ENCODE results near the gene PWWP2B.

The PWWP2B gene

GRCh38 chr10:132449051-132449810, 52.2 kb downstream of the PWWP2B start:
- no peak for ATAC-seq
- H3K4me1 Mint-ChIP-seq, result peaks cover 51% of the 10 kb centered on the region
- no peak overlapping the region for H3K4me3 Mint-ChIP-seq
- H3K27ac Mint-ChIP-seq, result peak overlapping the region; percentile 12
- no peaks in the 10 kb centered on the region for H3K9me3 Mint-ChIP-seq
- no peaks in the 10 kb centered on the region for H3K36me3 Mint-ChIP-seq
- H3K27me3 Mint-ChIP-seq, result no peaks in the 10 kb centered on the region

- Mint-ChIP-seq H3K27me3 (no peaks in the 10 kb centered on the region), H3K36me3 (no peaks in the 10 kb centered on the region), H3K27ac (peak overlapping the region; percentile 12), H3K9me3 (no peaks in the 10 kb centered on the region), H3K4me1 (peaks cover 47% of the 10 kb centered on the region), H3K4me3 (no peak overlapping the region)
- no peak for ATAC-seq
Measured at GRCh38 chr10:132449811-132450181, 52.8 kb downstream of the PWWP2B start.

GRCh38 chr10:132450466-132450824, 53.4 kb downstream of the PWWP2B start:
- no peaks in the 10 kb centered on the region for H3K36me3 Mint-ChIP-seq
- no peak for ATAC-seq
- H3K9me3 Mint-ChIP-seq, result no peaks in the 10 kb centered on the region
- H3K27ac Mint-ChIP-seq, result peak overlapping the region; percentile 73
- H3K4me3 Mint-ChIP-seq, result no peak overlapping the region
- no peaks in the 10 kb centered on the region for H3K27me3 Mint-ChIP-seq
- peaks cover 47% of the 10 kb centered on the region for H3K4me1 Mint-ChIP-seq

- Mint-ChIP-seq H3K27me3 (no peaks in the 10 kb centered on the region), H3K36me3 (no peaks in the 10 kb centered on the region), H3K9me3 (no peaks in the 10 kb centered on the region), H3K4me1 (peaks cover 47% of the 10 kb centered on the region), H3K4me3 (no peak overlapping the region), H3K27ac (peak overlapping the region; percentile 73)
- ATAC-seq, result no peak
Measured at GRCh38 chr10:132450825-132451505, 54.0 kb downstream of the PWWP2B start.

- Mint-ChIP-seq H3K9me3 (no peaks in the 10 kb centered on the region), H3K27ac (peak overlapping the region; percentile 73), H3K4me3 (no peak overlapping the region), H3K4me1 (peaks cover 41% of the 10 kb centered on the region), H3K27me3 (no peaks in the 10 kb centered on the region), H3K36me3 (no peaks in the 10 kb centered on the region)
- no peak for ATAC-seq
Measured at GRCh38 chr10:132451506-132452215, 54.7 kb downstream of the PWWP2B start.

GRCh38 chr10:132452216-132452650, 55.2 kb downstream of the PWWP2B start:
- Mint-ChIP-seq H3K27ac (peak overlapping the region; percentile 73), H3K4me3 (no peak overlapping the region), H3K27me3 (no peaks in the 10 kb centered on the region), H3K36me3 (no peaks in the 10 kb centered on the region), H3K4me1 (peaks cover 35% of the 10 kb centered on the region), H3K9me3 (no peaks in the 10 kb centered on the region)
- peak; percentile 38 for ATAC-seq

- Mint-ChIP-seq H3K27me3 (no peaks in the 10 kb centered on the region), H3K4me3 (peak overlapping the region; percentile 57), H3K36me3 (no peaks in the 10 kb centered on the region), H3K9me3 (no peaks in the 10 kb centered on the region), H3K4me1 (peaks cover 29% of the 10 kb centered on the region), H3K27ac (peak overlapping the region; percentile 73)
- peak; percentile 91 for ATAC-seq
Measured at GRCh38 chr10:132452651-132453469, 55.9 kb downstream of the PWWP2B start.

GRCh38 chr10:132453470-132453861, 56.5 kb downstream of the PWWP2B start:
- peak overlapping the region; percentile 73 for H3K27ac Mint-ChIP-seq
- ATAC-seq, result peak; percentile 11
- H3K4me3 Mint-ChIP-seq, result peak overlapping the region; percentile 57
- no peaks in the 10 kb centered on the region for H3K27me3 Mint-ChIP-seq
- no peaks in the 10 kb centered on the region for H3K36me3 Mint-ChIP-seq
- peaks cover 27% of the 10 kb centered on the region for H3K4me1 Mint-ChIP-seq
- H3K9me3 Mint-ChIP-seq, result no peaks in the 10 kb centered on the region

- Mint-ChIP-seq H3K27me3 (no peaks in the 10 kb centered on the region), H3K4me1 (peaks cover 33% of the 10 kb centered on the region), H3K27ac (no peak overlapping the region), H3K36me3 (no peaks in the 10 kb centered on the region), H3K4me3 (no peak overlapping the region), H3K9me3 (no peaks in the 10 kb centered on the region)
- no peak for ATAC-seq
Measured at GRCh38 chr10:132454296-132455198, 57.5 kb downstream of the PWWP2B start.

GRCh38 chr10:132455441-132455971, 58.5 kb downstream of the PWWP2B start:
- Mint-ChIP-seq H3K27me3 (no peaks in the 10 kb centered on the region), H3K4me3 (no peak overlapping the region), H3K27ac (no peak overlapping the region), H3K4me1 (peaks cover 30% of the 10 kb centered on the region), H3K36me3 (no peaks in the 10 kb centered on the region), H3K9me3 (no peaks in the 10 kb centered on the region)
- ATAC-seq, result no peak

- Mint-ChIP-seq H3K4me1 (peaks cover 23% of the 10 kb centered on the region), H3K27ac (no peak overlapping the region), H3K36me3 (no peaks in the 10 kb centered on the region), H3K27me3 (peaks cover 4% of the 10 kb centered on the region), H3K4me3 (no peak overlapping the region), H3K9me3 (no peaks in the 10 kb centered on the region)
- ATAC-seq, result no peak
Measured at GRCh38 chr10:132455986-132456847, 59.2 kb downstream of the PWWP2B start.

GRCh38 chr10:132456881-132457280, 59.9 kb downstream of the PWWP2B start:
- Mint-ChIP-seq H3K9me3 (no peaks in the 10 kb centered on the region), H3K4me3 (no peak overlapping the region), H3K4me1 (peaks cover 17% of the 10 kb centered on the region), H3K27ac (no peak overlapping the region), H3K36me3 (no peaks in the 10 kb centered on the region), H3K27me3 (peaks cover 11% of the 10 kb centered on the region)
- ATAC-seq, result no peak

GRCh38 chr10:132457328-132458070, 60.5 kb downstream of the PWWP2B start:
- Mint-ChIP-seq H3K4me3 (no peak overlapping the region), H3K36me3 (no peaks in the 10 kb centered on the region), H3K27me3 (peaks cover 13% of the 10 kb centered on the region), H3K4me1 (peaks cover 10% of the 10 kb centered on the region), H3K9me3 (no peaks in the 10 kb centered on the region), H3K27ac (no peak overlapping the region)
- ATAC-seq, result no peak
